ENCODE measurements around the gene HS2ST1. TPM values are rescaled to one million over a fixed set of nuclear protein-coding genes. Genes with fewer than 3 reads are reported as not detected.

Gene HS2ST1
- total and polyA plus RNA-seq, 10 of the 15 experiments (the other 5 are each of a cell fraction or from before 2014, with no cell fraction given) = 5.4 to 30.8 (median 18.6) TPM

DNA sequence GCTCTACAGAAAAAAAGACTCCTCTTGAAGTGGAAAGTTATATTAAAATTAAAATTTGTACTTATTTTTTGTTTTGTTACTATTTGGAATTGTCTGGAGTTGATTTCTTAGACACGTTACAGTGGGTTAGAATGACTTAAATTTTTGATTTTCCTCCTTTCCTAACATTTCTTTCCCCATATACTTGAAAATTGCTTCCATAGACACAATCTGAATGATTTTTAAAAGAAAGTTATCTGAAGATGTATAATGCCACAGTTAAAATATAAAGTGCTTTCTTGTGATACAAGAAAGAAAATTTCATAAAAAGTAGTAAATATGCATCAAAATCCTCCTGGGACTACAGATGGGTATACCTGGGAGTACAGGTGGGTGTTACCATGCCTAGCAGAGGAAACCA lies 2.3 kb downstream of the HS2ST1 start:
- intact Hi-C loops (cut with micrococcal nuclease; ENCODE audit: unreplicated experiment) = loop anchor here (10.0 kb wide), 1 partner anchor 418 kb away; no protein-coding TSS in a partner anchor
- Histone ChIP-seq H3K9ac (ENCODE audit: control insufficient read depth, insufficient read depth, low read length) (no peak overlapping the region; the same call in 1 of the 2 replicates), H3K4me2 (ENCODE audit: control insufficient read depth, insufficient read depth) (peak overlapping the region; percentile 69), H4K20me1 (ENCODE audit: control insufficient read depth, insufficient read depth) (no peaks in the 10 kb centered on the region), H3K4me1 (ENCODE audit: control insufficient read depth, insufficient read depth, low read length) (no peaks in the 10 kb centered on the region), H3K36me3 (ENCODE audit: control insufficient read depth in 2 of 2, insufficient read depth in 2 of 2, low read length in 1 of 2) (no peaks in the 10 kb centered on the region; a peak in 1 of 4 replicates), H3K9me3 (replicated peaks; ENCODE audit: control insufficient read depth, insufficient read depth, low read length) (peaks cover 13% of the 10 kb centered on the region; the same call in 2 of the 3 replicates), H2AFZ (ENCODE audit: control insufficient read depth, low read depth, low read length) (no peak overlapping the region), H3K27me3 (replicated peaks in 1 of 2; ENCODE audit: control insufficient read depth in 2 of 2, insufficient read depth in 2 of 2, low read length in 1 of 2) (no peaks in the 10 kb centered on the region), H3K79me2 (ENCODE audit: control insufficient read depth, insufficient read depth, low read length) (peaks cover 94% of the 10 kb centered on the region), H3K27ac (ENCODE audit: control insufficient read depth, insufficient read depth) (no peak overlapping the region), H3K4me3 (peak overlapping the region; percentile 100; the same call in 1 of the 2 replicates)
- 95% methylated on average over 1 of the region's 1 CpG for WGBS (ENCODE audit: insufficient coverage, insufficient replicate concordance, low lambda C conversion rate, missing lambda C conversion rate)
- ChIA-PET RAD21 (ENCODE audit: unreplicated experiment) (interaction anchor here (0.8 to 3.5 kb wide), 6 partner anchors 19 to 167 kb away, joined by 3 to 45 read pairs (median 5); no protein-coding TSS in a partner anchor), POLR2A (interaction anchor here (0.7 to 2.9 kb wide), 4 partner anchors 10 to 85 kb away, joined by 3 to 14 read pairs (median 4); no protein-coding TSS in a partner anchor), SMC1A (ENCODE audit: uncharacterized antibody, unreplicated experiment) (interaction anchor here (1.2 to 6.9 kb wide), 8 partner anchors 11 to 166 kb away, joined by 3 to 71 read pairs (median 8); no protein-coding TSS in a partner anchor), CTCF (interaction anchor here (0.6 to 1.8 kb wide), 3 partner anchors 13 to 212 kb away, joined by 4 to 6 read pairs (median 4); partner anchors contain the start of gene SH3GLB1)
- no TSS peak for BruUV-seq (replicated peaks)
- FAIRE-seq = no peak
- TF ChIP-seq BHLHE40 (IDR thresholded peaks at IDR 0.05; ENCODE audit: borderline replicate concordance in 1 of 2, low read depth in 2 of 2, low read length in 1 of 2) (no peak), NR2C1 (IDR thresholded peaks at IDR 0.05) (no peak), MYB (IDR thresholded peaks at IDR 0.05; ENCODE audit: borderline replicate concordance, low read depth, low read length) (no peak), GATAD2B (conservative IDR thresholded peaks at IDR 0.05; ENCODE audit: low read depth) (no peak), SRF (IDR thresholded peaks at IDR 0.05; ENCODE audit: low read depth in 2 of 2, low read length in 2 of 2) (no peak), CHD4 (IDR thresholded peaks at IDR 0.05) (no peak), EP300 (IDR thresholded peaks at IDR 0.05; ENCODE audit: borderline replicate concordance in 1 of 2, control insufficient read depth in 1 of 2, low read depth in 2 of 2, low read length in 2 of 2) (no peak), EED (IDR thresholded peaks at IDR 0.05; ENCODE audit: low read depth) (no peak), SMAD1 (IDR thresholded peaks at IDR 0.05; ENCODE audit: low read depth, partially characterized antibody) (no peak), RBBP5 (conservative IDR thresholded peaks at IDR 0.05) (no peak), SMAD5 (IDR thresholded peaks at IDR 0.05; ENCODE audit: low read depth) (no peak), BCL11A (IDR thresholded peaks at IDR 0.05; ENCODE audit: low read depth, low read length) (no peak), RUNX3 (IDR thresholded peaks at IDR 0.05; ENCODE audit: low read length) (no peak), STAT1 (conservative IDR thresholded peaks at IDR 0.05) (no peak), NR2C2 (IDR thresholded peaks at IDR 0.05; ENCODE audit: borderline replicate concordance, control insufficient read depth, insufficient read length, low read depth) (no peak), SIN3A (IDR thresholded peaks at IDR 0.05; ENCODE audit: low read depth, low read length) (no peak)
- TF ChIP-seq, protein P1, sequence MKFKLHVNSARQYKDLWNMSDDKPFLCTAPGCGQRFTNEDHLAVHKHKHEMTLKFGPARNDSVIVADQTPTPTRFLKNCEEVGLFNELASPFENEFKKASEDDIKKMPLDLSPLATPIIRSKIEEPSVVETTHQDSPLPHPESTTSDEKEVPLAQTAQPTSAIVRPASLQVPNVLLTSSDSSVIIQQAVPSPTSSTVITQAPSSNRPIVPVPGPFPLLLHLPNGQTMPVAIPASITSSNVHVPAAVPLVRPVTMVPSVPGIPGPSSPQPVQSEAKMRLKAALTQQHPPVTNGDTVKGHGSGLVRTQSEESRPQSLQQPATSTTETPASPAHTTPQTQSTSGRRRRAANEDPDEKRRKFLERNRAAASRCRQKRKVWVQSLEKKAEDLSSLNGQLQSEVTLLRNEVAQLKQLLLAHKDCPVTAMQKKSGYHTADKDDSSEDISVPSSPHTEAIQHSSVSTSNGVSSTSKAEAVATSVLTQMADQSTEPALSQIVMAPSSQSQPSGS (IDR thresholded peaks at IDR 0.05; ENCODE audit: low read length) = no peak
- TF ChIP-seq, protein P2, sequence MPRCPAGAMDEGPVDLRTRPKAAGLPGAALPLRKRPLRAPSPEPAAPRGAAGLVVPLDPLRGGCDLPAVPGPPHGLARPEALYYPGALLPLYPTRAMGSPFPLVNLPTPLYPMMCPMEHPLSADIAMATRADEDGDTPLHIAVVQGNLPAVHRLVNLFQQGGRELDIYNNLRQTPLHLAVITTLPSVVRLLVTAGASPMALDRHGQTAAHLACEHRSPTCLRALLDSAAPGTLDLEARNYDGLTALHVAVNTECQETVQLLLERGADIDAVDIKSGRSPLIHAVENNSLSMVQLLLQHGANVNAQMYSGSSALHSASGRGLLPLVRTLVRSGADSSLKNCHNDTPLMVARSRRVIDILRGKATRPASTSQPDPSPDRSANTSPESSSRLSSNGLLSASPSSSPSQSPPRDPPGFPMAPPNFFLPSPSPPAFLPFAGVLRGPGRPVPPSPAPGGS (IDR thresholded peaks at IDR 0.05; ENCODE audit: borderline replicate concordance, insufficient read depth, low read depth, low read length, poor library complexity, severe bottlenecking) = no peak
- no peak for DNase-seq (ENCODE audit: low read depth, low spot score)
- in situ Hi-C loops (cut with MboI) = loop anchor here (10.0 to 25.0 kb wide), 3 partner anchors 138 to 1929 kb away; partner anchors contain the start of genes MCOLN2 and PKN2
- ATAC-seq = no peak
